LoVo (cell line): ENCODE measurements around the gene NIN.
A peak's percentile ranks its signal among the peaks of the same experiment; 100 is the strongest.

Experiments used
- DNase-seq: peaks from one replicate; pipeline ENCODE4 v3.0.0-alpha.2; 2016; ENCODE audit warnings: low spot score

Gene NIN

DNA sequence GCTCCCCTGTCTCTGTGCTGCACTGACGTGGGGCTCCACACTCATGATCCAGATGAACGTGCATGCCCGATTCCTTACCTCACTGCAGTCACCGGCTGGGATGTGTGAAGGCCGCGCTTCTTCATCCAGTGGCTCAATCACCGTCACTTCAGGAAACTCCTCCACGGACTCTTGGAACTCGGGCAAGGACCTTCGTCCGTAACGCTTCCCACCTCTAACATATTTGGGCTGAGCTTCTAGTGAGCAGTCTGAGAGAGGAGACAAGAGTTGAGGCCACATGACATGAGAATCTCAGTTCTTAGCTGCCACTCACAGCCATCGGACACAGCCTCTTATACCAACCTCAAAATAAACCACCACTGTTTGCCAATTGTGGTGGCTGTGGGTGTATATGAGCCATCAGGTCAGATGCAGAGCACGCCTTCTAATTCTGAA, 38.3 kb downstream of the NIN start:
- no peak for DNase-seq

DNA sequence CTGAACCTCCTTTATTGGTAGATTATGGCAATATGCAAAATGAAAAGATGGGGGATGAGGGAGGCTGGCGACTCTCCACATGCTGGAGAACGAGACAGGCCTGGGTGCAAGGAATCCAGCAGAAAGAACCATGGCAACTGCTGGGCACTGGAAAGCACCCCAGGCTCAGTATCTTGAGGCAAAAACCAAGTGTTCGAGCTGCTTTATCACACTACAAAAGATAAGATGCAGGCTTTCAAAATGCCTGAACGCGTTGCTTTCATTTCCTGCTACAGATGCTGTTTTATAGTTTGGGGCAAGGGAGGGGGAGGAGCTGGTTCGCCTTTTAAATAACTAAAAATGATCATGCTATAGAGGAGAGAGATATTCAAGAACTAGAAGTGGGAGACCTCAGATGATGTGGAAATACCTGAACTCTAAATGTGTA, 38.9 kb downstream of the NIN start:
- DNase-seq = no peak

DNA sequence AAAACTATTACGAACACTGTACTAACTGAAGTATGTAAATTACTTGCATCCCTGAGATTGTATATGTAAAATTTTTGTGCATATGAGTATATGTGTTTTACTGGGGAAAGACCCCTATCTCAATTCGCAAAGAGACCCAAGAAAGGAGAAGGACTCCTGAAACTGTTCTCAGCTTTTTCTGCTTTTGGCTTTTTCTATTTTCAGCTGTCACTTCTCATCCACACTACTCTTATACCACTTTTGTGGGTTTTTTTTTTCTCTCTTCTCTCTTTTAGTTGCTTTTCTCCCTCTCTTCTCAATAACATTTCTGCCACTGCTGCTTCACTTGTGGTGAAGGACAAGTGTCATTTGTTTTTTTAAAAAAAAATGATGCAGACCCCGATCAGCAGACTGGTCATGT, 39.8 kb downstream of the NIN start:
- DNase-seq = no peak

DNA sequence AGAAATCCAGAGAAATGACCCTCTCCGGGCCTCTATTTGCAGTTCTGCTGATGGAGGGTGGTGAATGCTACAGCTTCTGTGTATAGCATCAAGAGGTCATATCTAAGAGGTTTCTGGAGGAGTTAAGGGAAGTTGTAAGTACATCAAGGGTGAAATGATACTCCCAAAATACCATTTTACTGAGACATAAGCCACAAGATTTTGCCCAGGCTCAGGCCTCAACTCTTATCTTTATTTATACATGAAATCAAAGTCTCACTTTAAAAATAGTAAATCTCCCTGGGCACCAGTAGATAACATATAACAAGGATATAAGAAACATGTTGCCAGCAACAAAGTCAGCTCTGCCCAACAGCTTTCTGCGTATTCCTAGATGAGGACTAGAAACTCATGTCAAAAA, 40.4 kb downstream of the NIN start:
- no peak for DNase-seq

DNA sequence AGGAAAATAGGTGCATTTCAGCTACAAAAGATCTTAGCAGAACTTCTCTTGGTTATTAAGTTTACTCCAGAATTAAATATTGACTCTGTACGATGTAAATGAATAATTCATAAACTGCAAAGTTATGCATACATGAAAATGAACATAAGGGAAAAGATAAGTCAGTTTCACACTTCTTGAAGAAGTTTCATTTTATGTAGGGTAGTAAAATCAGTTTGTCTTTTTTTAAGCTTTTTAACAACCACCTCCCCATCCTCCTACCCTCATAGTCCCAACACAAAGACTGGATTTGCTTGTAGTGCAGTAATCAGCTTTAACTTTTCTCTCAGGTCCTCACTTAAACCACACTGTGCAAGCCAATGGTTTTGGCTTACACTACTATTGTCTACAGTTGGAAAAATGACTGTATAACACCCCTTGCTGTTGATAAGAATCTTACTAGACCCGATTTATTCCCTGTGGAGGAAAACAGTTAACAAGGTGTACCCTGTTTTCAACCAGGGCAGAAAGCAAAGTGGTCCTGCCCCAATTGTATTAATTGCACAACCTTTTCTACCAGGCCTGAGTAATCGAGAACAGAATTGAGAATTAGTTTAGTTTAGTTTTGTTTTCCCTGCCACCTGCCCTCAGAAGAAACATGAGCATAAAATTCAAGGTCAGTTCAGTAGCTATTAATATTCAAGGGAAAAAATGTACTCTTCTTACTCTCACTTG, 44.1 kb downstream of the NIN start:
- no peak for DNase-seq

DNA sequence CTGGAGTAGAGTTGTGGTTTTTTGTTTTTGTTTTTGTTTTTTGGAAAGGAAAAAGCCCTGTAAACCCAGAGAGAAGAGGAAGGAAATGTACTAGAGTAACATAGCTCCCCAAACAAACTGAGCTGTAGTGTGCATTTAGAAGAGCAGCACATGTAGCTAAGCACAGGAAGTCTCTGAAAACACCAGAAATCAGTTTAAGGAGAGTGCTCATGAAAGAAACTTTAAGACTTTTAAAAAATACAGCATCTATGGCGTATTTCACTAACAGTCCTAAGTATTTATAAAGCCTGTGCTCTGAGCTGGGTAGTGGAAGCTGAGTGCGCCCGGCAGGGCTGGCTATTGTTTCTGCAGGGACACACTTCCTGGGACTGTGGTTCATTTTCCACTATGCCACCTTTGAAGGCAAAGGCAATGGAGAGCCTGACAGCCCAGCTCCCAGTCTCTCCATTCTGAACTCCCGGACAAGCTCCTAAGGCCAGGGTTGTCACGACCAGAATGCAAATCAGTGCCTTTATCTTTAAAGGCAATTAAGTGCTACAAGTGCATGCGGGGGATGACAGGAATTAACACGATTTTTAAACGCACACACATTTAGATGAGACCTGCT, 45.4 kb downstream of the NIN start:
- no peak for DNase-seq

DNA sequence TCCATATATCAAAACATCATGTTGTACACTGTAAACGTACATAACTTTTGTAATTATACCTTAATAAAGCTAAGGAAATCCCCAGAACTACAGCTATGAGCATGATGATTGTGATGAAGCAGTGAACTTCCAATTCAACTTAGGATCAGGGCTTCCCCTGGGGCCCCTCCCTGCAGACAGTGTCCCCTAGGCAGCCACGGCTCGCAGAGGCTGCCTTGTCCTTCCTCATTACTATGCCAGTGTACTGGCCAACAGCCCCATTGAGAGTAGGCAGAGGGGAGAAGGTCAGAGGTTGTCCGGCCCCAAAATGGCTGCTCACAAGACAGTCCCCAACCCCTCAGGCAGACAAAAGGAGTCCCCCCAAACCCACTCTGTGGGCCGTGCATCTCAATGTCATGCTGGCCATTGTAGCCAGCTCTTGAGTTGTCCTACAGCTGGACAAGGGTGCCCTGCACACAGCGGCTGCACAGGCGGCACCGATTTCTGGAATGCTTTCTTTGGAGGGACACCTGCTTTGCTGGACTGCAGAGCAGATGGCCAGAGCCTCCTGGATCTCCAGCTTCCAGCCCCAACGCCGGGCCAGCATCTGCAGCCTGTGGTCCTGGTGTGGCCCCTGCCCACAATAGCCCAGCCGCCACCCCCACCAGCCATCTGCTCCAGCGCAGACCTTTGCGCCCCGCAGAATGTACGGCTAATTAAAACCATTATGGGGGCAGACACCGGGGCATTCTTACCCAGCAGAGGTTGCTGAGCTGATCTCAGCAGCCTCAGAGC, 46.1 kb downstream of the NIN start:
- no peak for DNase-seq

DNA sequence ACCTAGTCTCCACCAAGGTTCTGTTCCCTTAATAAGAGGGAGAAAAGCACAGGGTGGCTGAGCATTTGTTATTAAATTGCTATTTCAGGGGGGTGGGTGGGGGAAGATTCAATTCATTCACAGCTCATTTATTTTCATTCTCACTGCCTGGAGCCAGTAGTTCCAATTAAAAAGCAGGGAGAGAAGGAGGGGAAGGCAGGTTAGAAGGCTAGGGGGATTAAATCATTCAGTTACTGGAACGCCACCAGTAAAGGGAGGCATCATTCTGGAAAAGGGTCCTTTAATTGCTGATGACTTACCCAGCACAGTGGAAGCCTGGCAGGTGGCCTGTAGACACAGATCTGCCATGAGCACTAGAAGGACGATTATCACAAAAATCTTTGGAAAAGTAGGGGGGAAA, 47.4 kb downstream of the NIN start:
- no peak for DNase-seq

DNA sequence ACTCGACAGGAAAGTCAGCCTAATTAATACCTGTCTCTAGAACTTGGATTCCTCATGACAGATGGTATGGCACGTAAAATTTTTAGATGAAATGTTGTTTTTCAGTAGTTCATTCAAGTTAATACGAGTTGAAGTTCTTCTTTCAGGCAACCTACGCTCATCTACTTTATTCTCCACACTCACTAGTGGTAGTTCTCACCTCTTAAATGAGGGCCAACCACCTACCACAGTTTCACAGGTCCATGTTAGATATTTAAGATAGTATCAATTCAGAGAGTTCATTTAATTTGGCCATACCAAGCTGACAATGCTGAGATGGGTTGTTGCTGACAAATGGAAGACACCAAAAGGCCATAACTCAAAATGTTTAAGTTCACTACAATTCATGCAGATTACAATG, 50.6 kb downstream of the NIN start:
- DNase-seq = no peak

DNA sequence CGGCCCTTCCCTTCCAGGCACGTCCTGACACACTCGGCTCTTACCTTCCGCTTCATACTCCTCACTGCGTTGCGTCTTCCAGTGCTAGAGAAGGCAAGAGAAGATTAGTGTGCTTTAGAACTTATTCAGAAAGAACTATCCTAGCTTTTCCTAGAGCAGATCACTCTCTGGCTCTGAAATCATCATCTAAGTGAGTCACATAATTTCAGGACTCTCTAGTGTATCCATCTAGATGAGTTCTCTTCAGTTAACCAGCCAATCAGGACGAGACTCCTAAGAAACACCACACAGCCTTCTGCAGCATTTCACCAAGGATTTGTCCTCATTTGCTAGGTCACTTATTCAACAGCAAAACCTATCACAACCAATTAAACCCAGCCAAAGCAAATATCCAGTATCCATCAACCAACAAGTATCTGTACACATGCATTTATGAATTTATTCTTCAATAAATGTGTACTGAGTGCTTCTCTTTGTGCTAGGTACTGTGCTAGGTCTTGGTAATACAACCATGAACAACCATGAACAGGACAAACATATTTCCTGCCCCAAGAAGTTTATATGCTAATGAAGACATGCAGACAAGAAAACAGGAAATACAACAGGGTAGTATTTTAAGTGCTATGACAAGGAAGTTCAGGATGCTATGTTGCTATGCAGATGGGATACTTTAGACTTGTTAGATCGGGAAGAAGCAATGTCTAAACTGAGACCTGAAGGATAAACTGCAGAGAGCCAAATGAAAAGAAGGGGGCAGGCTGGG, 52.1 kb downstream of the NIN start:
- DNase-seq = no peak

DNA sequence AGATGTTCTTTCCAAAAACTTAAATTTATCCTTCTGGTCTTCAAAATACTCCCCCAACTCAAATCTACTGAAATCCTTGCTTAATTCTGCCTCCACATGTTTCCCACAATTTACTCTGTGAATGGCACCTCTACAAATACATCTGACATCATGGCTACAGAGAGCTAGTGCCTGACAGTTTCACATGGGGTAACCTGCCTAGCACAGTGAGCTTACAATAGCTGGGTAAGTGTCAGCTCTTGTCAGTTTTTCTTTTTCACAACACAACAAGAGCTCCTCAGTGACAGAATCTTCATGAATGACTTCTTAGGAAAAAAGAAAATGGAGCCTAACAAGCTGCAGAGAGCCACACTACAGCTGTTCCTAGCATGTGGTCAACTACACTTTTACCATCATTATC, 54.4 kb downstream of the NIN start:
- no peak for DNase-seq

DNA sequence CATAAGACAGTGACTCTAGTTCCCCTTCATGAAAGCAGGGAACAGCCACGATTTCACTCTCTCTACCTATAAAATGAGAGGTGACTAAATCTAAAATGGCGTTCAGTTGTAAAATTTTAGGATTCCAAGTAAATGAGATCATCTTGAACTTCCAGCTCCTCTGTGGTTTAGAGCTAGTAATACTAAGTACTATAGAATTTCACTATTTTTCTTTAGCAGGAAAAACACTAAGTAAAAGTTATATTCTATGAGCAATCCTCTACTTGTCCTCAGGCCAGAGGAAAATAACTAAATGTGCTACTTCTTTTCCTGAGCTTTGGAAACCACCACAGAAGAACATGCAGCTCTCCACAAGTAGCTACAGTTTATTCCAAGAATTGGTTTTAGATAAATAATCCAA, 55.6 kb downstream of the NIN start:
- peak; percentile 67 for DNase-seq

DNA sequence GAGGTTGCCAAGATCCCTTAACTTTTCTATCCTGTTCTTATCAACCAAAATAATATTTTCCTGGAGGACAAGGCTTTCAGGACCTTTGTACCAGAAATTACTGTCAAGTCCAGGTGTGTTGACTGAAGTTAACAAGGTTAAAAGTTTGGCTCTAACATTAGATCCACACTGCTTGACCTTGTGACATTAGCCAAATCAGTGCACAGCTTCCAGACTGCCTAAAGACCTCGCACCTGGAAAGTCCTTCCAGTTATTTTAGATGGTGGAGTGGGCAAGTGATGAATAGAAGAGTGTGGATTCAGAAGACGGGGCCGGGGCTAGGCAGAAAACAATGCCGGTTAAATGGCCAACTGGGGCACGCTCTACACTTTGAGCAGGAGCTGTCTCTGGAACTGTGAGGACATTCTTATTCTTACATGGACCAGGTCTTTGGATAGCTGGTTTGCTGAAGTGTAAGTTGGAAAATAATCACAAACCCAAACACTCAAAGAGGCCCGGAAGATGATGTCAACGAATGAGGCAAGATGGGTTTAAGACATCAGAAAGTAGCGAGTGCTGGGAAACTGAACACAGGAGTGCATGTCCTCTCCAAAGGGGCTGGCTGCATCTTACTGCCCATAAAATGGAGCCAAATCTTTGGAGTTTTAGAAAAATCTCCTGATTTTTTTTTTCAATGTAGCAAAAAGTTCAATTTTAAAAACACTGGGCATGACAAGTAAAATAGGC, 56.3 kb downstream of the NIN start:
- no peak for DNase-seq

DNA sequence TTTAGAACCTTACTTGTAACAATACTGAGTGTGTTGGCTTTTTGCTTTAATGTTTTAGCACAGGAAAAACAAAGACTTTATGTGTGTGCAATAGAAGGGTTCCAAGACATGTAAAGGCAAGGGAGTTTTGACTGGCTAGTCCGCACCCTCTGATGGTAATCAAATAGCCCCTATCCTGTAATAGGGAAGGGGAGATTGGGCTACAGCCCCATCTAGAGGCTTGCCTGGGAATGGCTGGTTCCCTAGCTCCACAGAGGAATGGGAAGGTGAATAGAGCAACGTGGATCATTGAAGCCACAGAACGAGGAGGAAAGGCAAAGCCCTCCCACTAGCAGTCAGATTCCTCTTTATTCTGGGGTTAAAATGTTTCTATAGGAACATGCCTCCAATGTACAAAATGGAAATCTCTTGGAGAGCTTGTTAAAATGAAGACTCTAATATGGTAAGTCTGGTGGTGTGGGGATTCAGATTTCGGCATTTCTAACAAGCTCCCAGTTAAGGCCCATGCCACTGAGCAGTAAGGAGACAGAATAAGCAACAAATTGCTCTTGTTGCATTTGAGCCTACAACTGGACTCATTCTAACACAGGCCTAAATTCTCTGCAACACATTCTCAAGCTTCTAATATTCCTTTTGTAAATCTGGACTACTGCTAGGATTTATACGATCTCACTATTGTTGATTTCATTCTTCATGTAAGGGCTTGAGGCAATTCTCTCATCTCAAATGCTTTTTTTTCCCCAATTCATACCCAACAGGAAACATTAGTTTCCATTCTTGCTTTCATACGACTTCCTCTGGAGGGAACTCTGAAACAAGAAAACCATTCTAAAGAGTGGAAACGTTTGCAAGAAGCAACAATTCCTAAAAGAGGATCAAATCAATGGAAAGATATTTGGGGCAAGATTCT, 57.1 kb downstream of the NIN start:
- peak; percentile 31 for DNase-seq

DNA sequence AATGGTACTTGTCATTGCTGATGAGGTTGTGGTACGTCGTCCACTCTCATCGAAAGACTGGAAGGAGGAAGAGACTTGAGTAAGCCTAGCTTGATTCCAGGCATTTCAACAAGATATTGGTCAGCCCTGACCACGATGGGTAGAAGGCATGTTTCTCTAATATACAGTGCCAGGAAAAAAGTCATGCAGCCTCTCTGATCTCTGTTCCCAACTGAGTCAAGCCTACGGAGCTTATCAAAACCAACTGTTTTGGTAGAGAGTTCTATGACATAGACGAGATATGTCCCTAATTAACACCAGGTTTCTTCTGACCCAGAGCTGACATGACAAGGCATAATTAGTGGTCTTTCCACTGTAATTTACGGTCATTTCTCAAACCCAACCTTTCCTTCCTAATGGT, 58.5 kb downstream of the NIN start:
- DNase-seq = no peak

DNA sequence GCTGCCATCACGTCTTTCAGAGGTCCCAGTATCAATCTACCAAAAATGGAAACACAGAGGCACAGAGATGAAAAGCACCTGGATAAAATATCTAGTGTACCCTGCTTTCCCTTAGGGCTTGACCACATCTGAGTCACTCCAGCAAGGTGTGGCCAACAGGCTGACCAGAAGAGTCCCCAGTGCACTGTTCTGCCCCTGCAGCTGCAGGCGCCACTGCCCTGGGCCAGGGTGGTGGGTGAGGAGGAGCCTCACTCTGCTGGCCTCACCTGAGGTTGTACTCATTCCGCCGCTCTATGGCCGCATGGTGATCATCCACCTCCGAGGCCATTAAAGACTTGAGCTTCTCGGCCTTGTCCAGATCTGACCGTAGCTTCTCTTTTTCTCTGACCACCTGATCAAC, 60.4 kb downstream of the NIN start:
- DNase-seq = no peak

DNA sequence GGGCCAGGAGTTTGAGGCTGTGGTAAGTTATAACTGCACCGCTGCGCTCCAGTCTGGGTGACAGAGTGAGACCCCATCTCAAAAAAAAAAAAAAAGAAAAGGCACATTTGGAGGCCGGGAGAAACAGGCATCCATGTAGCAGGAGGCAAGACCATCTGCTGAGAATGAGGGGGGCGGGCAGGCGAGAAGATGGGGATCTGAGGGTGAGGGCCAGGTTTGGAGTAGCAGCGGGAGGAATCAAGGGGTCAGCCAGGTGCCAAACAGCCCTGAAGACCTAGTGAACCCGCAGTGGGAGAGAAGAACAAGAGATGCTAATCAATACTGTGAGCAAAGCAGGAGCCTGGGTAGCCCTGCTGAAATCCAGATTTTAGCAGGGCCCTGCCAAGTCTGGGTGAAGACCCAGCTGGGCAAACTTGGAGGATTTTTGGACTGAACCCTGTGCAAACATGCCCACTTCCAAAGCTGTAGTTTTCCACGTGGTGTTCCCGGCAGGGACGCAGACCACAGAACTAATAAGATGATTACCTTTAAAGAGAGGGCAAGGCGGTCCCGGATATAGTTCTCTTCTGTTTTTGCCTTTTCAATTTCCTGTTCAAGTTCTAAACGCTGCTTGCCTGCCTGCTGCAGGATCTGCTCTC, 61.0 kb downstream of the NIN start:
- DNase-seq = no peak

DNA sequence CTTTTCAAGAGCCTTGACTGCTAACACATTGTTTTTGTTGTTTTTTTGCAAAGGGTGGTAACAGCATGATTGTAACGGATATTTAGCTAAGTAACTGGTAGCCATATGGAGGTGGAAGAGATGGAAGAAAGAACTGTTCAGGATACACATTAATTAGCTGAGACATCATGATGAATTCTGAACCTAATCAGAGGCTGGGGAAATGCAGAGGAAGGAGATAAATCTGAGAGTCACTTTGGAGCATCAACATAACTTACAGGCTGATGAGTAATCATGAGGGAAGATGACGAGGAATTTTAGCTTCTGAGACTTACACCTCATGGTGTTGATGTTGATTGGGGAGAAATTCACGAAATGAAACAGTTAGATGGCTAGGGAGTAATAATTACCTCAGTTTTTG, 62.3 kb downstream of the NIN start:
- DNase-seq = no peak

DNA sequence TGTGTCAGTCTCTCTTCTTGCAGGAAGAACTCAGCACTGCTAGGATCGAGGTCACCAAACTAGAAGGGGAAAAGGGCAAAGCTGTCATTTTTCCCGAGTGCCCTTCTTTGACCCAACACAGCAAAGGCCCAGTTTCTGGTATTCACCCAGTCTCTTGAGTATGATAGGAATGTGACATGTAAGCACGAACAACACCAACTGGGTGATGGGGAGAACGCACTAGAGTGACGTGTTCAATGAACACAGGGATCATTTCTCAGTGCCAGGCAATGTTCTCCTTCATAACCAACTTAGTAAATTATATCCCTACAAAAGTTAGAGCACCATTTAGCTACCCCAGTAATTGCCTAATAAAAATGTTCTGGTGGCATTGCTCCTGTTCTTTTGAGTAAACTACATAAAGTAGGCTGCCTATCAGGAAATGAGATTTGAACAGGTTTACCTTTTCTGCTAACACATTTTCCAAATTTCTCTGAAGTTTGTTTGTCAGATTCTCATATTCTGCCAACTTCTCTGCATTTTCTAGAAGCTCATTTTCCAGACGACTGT, 64.5 kb downstream of the NIN start:
- no peak for DNase-seq

DNA sequence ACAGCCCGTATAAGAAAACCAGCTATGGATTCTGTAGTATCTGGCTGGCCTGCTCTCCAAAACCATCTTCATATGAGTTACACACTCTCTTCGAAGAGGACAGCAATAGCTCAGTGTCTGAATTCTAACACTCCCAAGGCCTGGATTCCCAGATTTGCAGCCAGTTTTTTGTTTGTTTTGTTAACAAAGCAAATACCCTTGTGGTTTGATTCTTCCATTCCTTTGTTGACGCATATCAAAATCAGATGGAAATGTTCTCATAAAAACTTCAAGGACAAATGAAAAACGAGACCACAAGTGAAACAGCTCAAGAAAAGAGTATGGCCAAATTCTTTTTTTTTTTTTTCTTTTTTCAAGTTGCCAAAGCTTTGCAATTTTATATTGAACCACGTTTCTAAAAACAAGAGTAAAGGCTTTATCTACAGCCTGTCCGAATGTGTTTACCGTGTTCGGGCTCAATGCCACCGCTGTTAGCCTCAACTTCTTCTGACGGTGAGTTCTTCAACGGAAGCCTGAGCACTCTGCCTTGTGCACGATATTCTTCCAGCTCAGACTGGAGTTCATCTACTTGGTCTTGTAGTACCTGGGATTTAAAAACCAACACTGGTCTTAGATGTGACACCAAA, 67.5 kb downstream of the NIN start:
- DNase-seq = peak; percentile 36
